Neuronal stem cell (in vitro differentiated cells): Measurements from ENCODE around the gene ANXA1.

ENCODE experiments used
- DNase-seq: peaks from one replicate; pipeline ENCODE4 v3.0.0-alpha.2; 2013; ENCODE audit warnings: low spot score
- H2AFZ ChIP-seq: one replicate; pipeline ENCODE4 v1.6.1; 2013; ENCODE audit warnings: mild to moderate bottlenecking, low read length, inconsistent platforms
- H2AK5ac ChIP-seq: 2 replicates; pipeline ENCODE4 v1.6.1; 2013; ENCODE audit warnings: low read depth, mild to moderate bottlenecking, inconsistent platforms, low read length, moderate library complexity, mixed read lengths
- H2BK120ac ChIP-seq: 2 replicates; pipeline ENCODE4 v1.6.1; 2013; ENCODE audit warnings: low read depth, mild to moderate bottlenecking, inconsistent platforms, low read length, moderate library complexity, mixed read lengths
- H2BK12ac ChIP-seq: one replicate; pipeline ENCODE4 v1.6.1; 2013; ENCODE audit warnings: low read length, inconsistent platforms
- H2BK15ac ChIP-seq: 2 replicates; pipeline ENCODE4 v1.6.1; 2013; ENCODE audit warnings: mild to moderate bottlenecking, low read length, inconsistent platforms, mixed read lengths
- H2BK5ac ChIP-seq: one replicate; pipeline ENCODE4 v1.6.1; 2013; ENCODE audit warnings: inconsistent platforms, mild to moderate bottlenecking, low read length, moderate library complexity
- H3K14ac ChIP-seq: one replicate; pipeline ENCODE4 v1.6.1; 2013; ENCODE audit warnings: low read length, inconsistent platforms
- H3K18ac ChIP-seq: 2 replicates; pipeline ENCODE4 v1.6.1; 2013; ENCODE audit warnings: low read length, inconsistent platforms
- H3K23ac ChIP-seq: 2 replicates; pipeline ENCODE4 v1.6.1; 2013; ENCODE audit warnings: low read depth, mild to moderate bottlenecking, mixed read lengths, low read length, inconsistent platforms; ENCODE audit not compliant: poor library complexity
- H3K27ac ChIP-seq: replicated peaks from 3 replicates; pipeline ENCODE4 v1.5.1; 2013; ENCODE audit warnings: low read length, inconsistent platforms
- H3K27me3 ChIP-seq, 3 experiments: 2 replicates each; pipeline ENCODE4 v1.6.1; 2013; ENCODE audit warnings: low read length in 3 of 3, mild to moderate bottlenecking in 2 of 3, inconsistent platforms in 1 of 3, low read depth in 1 of 3, mixed read lengths in 1 of 3, moderate library complexity in 1 of 3; ENCODE audit not compliant: control insufficient read depth in 3 of 3, insufficient read depth in 3 of 3
- H3K36me3 ChIP-seq, 2 donors: replicated peaks in 1 of 2; 2 replicates each; pipeline ENCODE4 v1.6.1; 2013; ENCODE audit warnings: low read length in 2 of 2; ENCODE audit not compliant: control insufficient read depth in 2 of 2, insufficient read depth in 2 of 2
- H3K4ac ChIP-seq: 2 replicates; pipeline ENCODE4 v1.6.1; 2013; ENCODE audit warnings: inconsistent platforms, mild to moderate bottlenecking, low read length, moderate library complexity
- H3K4me1 ChIP-seq, 2 donors: 1 replicate in 1 of 2; 2 replicates in 1 of 2; pipeline ENCODE4 v1.6.1; 2013; ENCODE audit warnings: low read length in 2 of 2, low read depth in 1 of 2; ENCODE audit not compliant: control insufficient read depth in 2 of 2, insufficient read depth in 1 of 2
- H3K4me2 ChIP-seq: one replicate; pipeline ENCODE4 v1.6.1; 2013; ENCODE audit warnings: mild to moderate bottlenecking, low read length, inconsistent platforms; ENCODE audit not compliant: insufficient read depth, poor library complexity, severe bottlenecking
- H3K4me3 ChIP-seq, 2 donors: 2 replicates each; pipeline ENCODE4 v1.5.1; 2013; ENCODE audit warnings: low read length in 2 of 2, mild to moderate bottlenecking in 2 of 2, inconsistent platforms in 1 of 2, moderate library complexity in 1 of 2
- H3K79me1 ChIP-seq: one replicate; pipeline ENCODE4 v1.6.1; 2013; ENCODE audit warnings: low read depth, mild to moderate bottlenecking, inconsistent platforms, low read length, moderate library complexity
- H3K9ac ChIP-seq: one replicate; pipeline ENCODE4 v1.6.1; 2013; ENCODE audit warnings: mild to moderate bottlenecking, low read depth, low read length, inconsistent platforms; ENCODE audit not compliant: poor library complexity
- H3K9me3 ChIP-seq, 2 donors: replicated peaks in 1 of 2; 2 replicates each; pipeline versions ENCODE3 to v1.6.1; 2013; ENCODE audit warnings: low read length in 2 of 2, mild to moderate bottlenecking in 2 of 2, inconsistent platforms in 1 of 2, low read depth in 1 of 2, mixed read lengths in 1 of 2, moderate library complexity in 1 of 2; ENCODE audit not compliant: control insufficient read depth in 2 of 2, insufficient read depth in 1 of 2
- H4K8ac ChIP-seq: one replicate; pipeline ENCODE4 v1.6.1; 2013; ENCODE audit warnings: low read depth, mild to moderate bottlenecking, inconsistent platforms, low read length, moderate library complexity
- H4K91ac ChIP-seq: one replicate; pipeline ENCODE4 v1.6.1; 2013; ENCODE audit warnings: low read length, low read depth, mild to moderate bottlenecking, inconsistent platforms; ENCODE audit not compliant: poor library complexity
- WGBS, 2 donors: extraction: QIAGEN DNeasy Blood & Tissue Kit; methylation state at CpG; one replicate each; pipeline ENCODE4 v1.1.7; 2013; ENCODE audit warnings: missing lambda C conversion rate in 2 of 2, mixed read lengths in 1 of 2; ENCODE audit not compliant: insufficient read length in 2 of 2, insufficient replicate concordance in 1 of 2; ENCODE audit errors: extremely low coverage in 2 of 2; 5-methylcytosine and 5-hydroxymethylcytosine counted together

Gene ANXA1

DNA sequence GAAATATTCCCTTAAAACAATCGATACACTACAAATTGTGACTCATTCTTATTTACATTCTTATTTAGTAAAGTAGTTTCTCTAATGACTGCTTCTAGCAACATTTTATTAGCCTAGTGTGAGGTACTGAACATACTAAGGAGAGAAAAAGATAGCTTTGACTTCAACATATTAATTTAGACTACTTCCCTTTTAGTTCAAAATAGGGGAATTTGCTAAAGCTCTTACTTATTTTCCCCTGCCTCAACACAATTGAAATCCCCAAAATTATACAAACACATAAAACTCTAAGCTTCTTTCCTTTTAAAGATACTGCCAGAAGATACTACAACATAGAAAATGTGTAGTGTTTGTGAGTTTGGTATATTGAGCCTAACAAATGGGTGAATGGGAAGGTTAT lies 55.2 kb downstream of the ANXA1 start:
- Histone ChIP-seq H4K91ac (no peak overlapping the region), H3K9me3 (no peaks in the 10 kb centered on the region), H3K79me1 (no peaks in the 10 kb centered on the region), H2BK12ac (no peak overlapping the region), H2BK5ac (no peak overlapping the region), H3K4ac (no peak overlapping the region), H3K27ac (no peak overlapping the region), H2BK15ac (no peak overlapping the region), H3K9ac (no peak overlapping the region), H3K4me3 (no peak overlapping the region), H2BK120ac (no peak overlapping the region), H2AK5ac (no peak overlapping the region), H4K8ac (no peak overlapping the region), H2AFZ (no peak overlapping the region), H3K36me3 (no peaks in the 10 kb centered on the region), H3K14ac (no peak overlapping the region), H3K23ac (no peak overlapping the region), H3K18ac (no peak overlapping the region), H3K4me2 (no peak overlapping the region), H3K27me3 (no peaks in the 10 kb centered on the region), H3K4me1 (no peaks in the 10 kb centered on the region)
- no CpG with 5 or more reads among the region's 1 CpG for WGBS, 2 donors
- no peak for DNase-seq

DNA sequence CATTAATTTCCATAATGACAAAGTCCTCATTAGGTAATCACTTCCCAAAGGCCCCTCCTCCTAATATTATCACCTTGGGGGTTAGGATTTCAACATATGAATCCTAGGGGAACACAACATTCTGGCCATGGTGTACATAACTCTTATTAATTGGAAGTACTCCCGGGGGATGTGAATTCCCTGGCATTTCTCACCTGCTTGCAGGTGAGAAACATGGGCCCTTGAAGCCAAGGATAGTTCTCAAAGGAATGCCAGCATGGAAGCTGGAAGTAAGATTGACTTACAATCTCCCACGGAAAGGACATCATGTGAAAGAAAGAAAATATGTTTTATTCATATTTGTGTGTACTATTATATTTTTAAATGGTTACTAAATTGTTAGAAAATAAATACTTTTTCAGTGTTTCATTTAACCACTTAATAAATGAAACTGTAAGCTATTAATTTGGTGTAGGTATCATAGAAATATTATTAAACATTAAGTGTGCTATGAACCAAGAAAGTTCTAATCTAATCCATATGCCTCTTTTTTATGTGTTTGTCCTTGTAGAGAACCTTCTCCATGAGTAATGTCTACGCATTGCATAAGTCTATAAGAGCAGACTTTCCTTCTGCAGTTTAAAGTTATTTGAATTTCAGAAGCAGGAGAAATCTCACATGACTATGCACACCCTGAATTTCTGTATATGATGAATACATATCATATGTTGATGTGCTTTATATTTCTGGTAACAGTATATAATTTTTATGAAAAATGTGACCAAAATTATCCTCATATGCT lies 59.4 kb downstream of the ANXA1 start:
- H2BK5ac ChIP-seq = no peak overlapping the region
- no peak overlapping the region for H2AFZ ChIP-seq
- no peaks in the 10 kb centered on the region for H3K36me3 ChIP-seq
- no peak overlapping the region for H3K4me2 ChIP-seq
- no peak overlapping the region for H3K27ac ChIP-seq
- no peak overlapping the region for H3K9ac ChIP-seq
- H4K91ac ChIP-seq = no peak overlapping the region
- no peak overlapping the region for H2BK12ac ChIP-seq
- H3K14ac ChIP-seq = no peak overlapping the region
- H3K4ac ChIP-seq = no peak overlapping the region
- H3K27me3 ChIP-seq = no peaks in the 10 kb centered on the region
- no CpG with 5 or more reads among the region's 3 CpGs for WGBS, 2 donors
- H2BK120ac ChIP-seq = no peak overlapping the region
- H3K79me1 ChIP-seq = no peaks in the 10 kb centered on the region
- H3K18ac ChIP-seq = no peak overlapping the region
- no peak for DNase-seq
- no peak overlapping the region for H3K23ac ChIP-seq
- H2BK15ac ChIP-seq = no peak overlapping the region
- no peak overlapping the region for H4K8ac ChIP-seq
- peaks cover 0 to 6% of the 10 kb centered on the region in 2 donors for H3K4me1 ChIP-seq
- H2AK5ac ChIP-seq = no peak overlapping the region
- no peaks in the 10 kb centered on the region for H3K9me3 ChIP-seq
- no peak overlapping the region for H3K4me3 ChIP-seq

DNA sequence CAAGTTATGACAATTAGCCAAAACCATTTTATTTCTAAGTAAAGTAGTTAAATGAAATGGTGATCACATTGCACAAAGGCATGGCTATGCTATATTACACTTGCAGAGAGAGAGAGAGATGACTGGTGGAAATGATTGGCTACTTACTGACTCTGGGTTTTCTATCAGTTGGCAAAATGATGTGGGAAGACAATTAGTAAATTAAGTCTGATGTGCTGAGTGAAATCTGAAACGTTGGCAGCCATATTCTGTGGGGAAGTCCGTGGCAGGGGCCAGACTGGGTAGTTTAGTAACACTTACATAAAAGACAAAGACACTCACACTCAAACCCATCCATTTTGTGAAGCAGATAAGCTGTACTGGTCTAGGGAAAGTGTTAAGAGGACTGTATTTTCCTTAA lies 61.6 kb downstream of the ANXA1 start:
- H3K36me3 ChIP-seq = no peaks in the 10 kb centered on the region
- H2AFZ ChIP-seq = peak overlapping the region; percentile 32
- WGBS, 2 donors = no CpG with 5 or more reads among the region's 2 CpGs
- no peaks in the 10 kb centered on the region for H3K27me3 ChIP-seq
- peaks cover 0 to 6% of the 10 kb centered on the region in 2 donors for H3K4me1 ChIP-seq
- H3K23ac ChIP-seq = no peak overlapping the region
- DNase-seq = no peak
- H3K14ac ChIP-seq = no peak overlapping the region
- no peaks in the 10 kb centered on the region for H3K79me1 ChIP-seq
- no peak overlapping the region for H3K4me3 ChIP-seq
- H3K18ac ChIP-seq = no peak overlapping the region
- H3K9ac ChIP-seq = no peak overlapping the region
- no peak overlapping the region for H4K8ac ChIP-seq
- H3K4ac ChIP-seq = no peak overlapping the region
- no peak overlapping the region for H2BK15ac ChIP-seq
- no peak overlapping the region for H4K91ac ChIP-seq
- H2BK12ac ChIP-seq = no peak overlapping the region
- no peak overlapping the region for H2AK5ac ChIP-seq
- no peak overlapping the region for H3K27ac ChIP-seq
- no peak overlapping the region for H2BK120ac ChIP-seq
- H3K9me3 ChIP-seq = peaks cover 0 to 2% of the 10 kb centered on the region in 2 donors
- H2BK5ac ChIP-seq = no peak overlapping the region
- no peak overlapping the region for H3K4me2 ChIP-seq

DNA sequence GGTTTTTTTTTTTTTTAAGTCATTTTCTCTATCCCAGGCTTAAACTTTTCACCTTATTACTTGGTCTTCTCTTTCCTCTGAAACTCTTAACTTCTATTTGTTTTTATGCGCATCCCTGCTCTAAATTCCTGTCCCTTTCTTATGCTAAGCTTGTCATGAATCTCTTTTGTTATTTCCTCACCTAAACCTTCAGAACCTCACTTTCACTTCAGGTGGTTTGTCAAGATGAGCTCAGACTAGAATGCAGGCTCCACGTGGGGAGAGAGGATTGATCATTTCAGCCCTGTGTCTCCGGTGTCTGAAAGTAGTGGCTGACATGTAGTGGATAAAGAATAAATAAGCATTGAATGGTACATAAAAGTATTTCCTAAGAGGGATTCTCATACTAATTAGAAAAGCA lies 63.6 kb downstream of the ANXA1 start:
- H3K4me2 ChIP-seq = no peak overlapping the region
- no peak overlapping the region for H3K9ac ChIP-seq

More for the DNA sequence above, 63.6 kb downstream of the ANXA1 start:
- H3K23ac ChIP-seq = no peak overlapping the region
- peaks cover 0 to 6% of the 10 kb centered on the region in 2 donors for H3K4me1 ChIP-seq
- no peak overlapping the region for H3K4ac ChIP-seq
- H3K4me3 ChIP-seq = no peak overlapping the region
- H3K79me1 ChIP-seq = no peaks in the 10 kb centered on the region
- H2AK5ac ChIP-seq = no peak overlapping the region
- no CpG with 5 or more reads among the region's 3 CpGs for WGBS, 2 donors
- H2BK120ac ChIP-seq = no peak overlapping the region
- no peak overlapping the region for H2BK5ac ChIP-seq
- H4K8ac ChIP-seq = no peak overlapping the region
- no peaks in the 10 kb centered on the region for H3K36me3 ChIP-seq
- H2BK12ac ChIP-seq = no peak overlapping the region
- H2AFZ ChIP-seq = no peak overlapping the region
- no peak overlapping the region for H4K91ac ChIP-seq
- no peak overlapping the region for H2BK15ac ChIP-seq
- H3K27ac ChIP-seq = no peak overlapping the region
- H3K9me3 ChIP-seq = peaks cover 0 to 2% of the 10 kb centered on the region in 2 donors
- DNase-seq = no peak
- H3K27me3 ChIP-seq = no peaks in the 10 kb centered on the region
- no peak overlapping the region for H3K18ac ChIP-seq
- no peak overlapping the region for H3K14ac ChIP-seq
